Measurements from ENCODE around the gene INTS13.
"Not testable (repeated sequence)": the region's sequence is repeated elsewhere in the genome, so short reads cannot be mapped to it uniquely, and the experiment has no call there.

The INTS13 gene

DNA sequence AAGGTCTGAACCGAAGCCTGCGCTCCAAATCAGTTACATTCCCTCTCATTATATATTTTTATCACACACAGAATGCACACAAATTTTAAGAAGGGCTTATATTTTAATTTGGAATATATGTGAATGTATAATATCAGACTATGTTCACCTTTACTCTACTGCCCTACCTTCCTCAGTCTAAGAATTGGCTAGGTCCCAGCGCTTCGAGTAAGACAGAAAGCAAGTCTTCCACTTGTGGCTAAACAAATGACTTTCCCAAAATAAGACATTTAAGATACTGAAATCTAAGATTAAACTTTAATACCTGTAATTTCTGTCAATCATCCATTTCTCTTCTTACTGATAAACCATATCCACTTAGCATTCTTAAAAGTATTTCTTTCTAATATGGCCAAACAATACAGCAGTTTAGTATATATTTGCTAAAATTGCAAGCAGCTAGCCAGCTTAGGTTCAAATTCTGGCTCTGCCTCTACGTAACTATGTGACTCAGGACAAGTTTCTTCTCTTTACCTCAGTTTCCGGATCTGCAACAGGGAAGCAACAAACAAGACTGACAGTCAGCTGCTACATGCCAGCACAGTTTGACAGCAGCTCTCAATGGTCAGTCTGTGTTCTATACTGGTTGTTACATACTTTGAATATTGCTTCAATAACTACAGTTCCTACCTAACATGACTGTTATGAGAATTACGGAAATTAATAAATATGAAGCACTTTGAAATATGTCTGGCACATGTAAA, 2.0 kb downstream of the INTS13 start:
- no peak for DNase-seq

- no peak for DNase-seq
Observed at GRCh38 chr12:26929590-26929989, 8.2 kb downstream of the INTS13 start.

- DNase-seq = no peak
Observed at GRCh38 chr12:26928661-26929060, 9.1 kb downstream of the INTS13 start.

DNA sequence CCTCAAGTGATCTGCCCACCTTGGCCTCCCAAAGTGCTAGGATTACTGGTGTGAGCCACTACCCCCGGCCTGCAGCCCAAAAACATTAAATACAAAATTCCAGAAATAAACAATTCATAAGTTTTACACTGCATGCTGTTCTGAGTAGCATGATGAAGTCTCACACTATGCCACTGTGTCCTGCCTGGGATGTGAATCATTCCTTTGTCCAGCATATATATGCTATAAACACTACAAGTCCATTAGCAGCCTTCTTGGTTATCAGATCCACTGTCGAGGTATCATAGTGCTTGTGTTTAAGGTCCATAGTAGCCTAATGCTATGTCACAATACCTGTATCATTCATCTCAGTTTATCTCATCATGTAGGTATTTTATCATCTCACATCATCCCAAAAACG, 15.9 kb downstream of the INTS13 start:
- no peak for DNase-seq

DNA sequence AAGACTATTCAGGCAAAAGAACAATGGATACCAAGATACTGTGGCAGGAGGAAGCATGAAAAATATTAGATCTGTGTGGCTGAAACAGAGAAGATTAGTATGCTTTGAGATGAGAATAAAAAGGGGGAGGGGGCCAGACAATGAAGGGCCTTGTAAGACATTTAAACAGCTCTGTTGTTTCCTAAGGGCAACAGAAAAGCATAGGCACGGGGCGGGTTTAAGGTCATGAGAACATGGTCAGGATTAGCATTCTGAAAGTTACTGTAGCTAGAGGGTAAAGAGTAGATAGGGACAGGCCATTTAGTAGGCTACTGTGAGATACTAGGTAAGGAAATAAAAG, 18.6 kb downstream of the INTS13 start:
- no peak for DNase-seq

- DNase-seq = no peak
Observed at GRCh38 chr12:26918321-26919215, 19.2 kb downstream of the INTS13 start.

GRCh38 chr12:26906704-26907103, 31.1 kb downstream of the INTS13 start:
- DNase-seq = peak in 1 of 2 experiments; percentile 37

DNA sequence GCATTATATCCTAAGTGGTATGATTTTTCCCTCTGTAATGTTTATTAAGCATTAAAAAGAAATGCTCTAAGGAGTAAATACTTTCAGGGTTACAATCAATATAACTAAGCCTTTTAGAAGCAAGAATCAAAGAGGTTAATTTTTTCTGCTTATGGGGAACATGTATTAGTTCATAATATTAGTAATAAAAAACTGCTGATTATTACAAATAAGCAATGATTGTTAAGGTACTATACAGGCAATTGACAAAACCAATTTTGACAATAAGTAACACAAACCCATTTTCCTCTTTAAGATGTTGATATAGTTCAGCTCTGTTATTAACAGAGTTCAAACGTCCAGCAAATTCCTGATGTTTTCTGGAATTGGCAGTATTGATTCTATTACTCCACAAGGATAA, 31.8 kb downstream of the INTS13 start:
- no peak for DNase-seq

DNA sequence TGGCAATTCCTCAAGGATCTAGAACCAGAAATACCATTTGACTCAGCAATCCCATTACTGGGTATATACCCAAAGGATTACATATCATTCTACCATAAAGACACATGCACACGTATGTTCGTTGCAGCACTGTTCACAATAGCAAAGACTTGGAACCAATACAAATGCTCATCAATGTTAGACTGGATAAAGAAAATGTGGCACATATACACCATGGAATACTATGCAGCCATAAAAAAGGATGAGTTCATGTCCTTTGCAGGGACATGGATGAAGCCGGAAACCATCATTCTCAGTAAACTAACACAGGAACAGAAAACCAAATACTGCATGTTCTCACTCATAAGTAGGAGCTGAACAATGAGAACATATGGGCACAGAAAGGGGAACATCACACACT, 34.4 kb downstream of the INTS13 start:
- not testable (repeated sequence) for DNase-seq

DNA sequence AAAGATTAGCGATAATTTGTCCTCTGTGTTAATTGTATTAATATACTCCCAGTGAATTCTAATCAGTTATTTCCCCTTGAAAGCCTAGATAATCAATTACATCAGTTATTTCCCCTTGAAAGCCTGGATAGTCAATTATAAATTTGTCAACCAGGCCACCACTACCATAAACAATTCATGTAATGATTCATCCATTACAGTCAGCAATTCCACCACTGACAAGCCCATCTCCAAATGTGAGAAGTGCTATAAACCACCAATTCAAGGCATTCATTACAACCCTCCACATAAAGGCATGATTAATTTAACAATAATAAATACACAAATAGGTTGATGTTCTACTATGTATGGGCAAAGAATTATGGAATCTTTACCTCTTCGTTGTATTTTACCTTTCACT, 40.9 kb downstream of the INTS13 start:
- no peak for DNase-seq

- no peak for DNase-seq
Observed at GRCh38 chr12:26895672-26896071, 42.1 kb downstream of the INTS13 start.

DNA sequence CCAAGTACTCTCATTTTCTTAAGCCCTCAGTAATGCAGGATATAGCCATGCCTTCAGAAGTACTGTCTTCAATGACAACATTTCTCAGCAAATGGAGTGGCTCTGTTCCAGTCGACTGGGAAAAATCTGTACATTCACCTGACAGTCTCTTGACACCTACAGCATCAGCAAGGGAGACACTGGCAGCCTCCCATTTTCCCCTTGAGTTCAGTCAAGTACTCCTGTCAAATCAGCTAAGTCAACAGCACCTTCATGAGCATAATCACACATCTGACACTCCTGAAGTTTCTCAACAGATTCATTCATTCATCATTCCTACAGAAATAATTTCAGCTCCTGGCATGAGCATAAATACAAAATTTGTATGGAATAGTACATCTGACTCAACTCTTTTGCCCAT, 46.1 kb downstream of the INTS13 start:
- no peak for DNase-seq

- DNase-seq = no peak
Observed at GRCh38 chr12:26890784-26891183, 47.0 kb downstream of the INTS13 start.

DNA sequence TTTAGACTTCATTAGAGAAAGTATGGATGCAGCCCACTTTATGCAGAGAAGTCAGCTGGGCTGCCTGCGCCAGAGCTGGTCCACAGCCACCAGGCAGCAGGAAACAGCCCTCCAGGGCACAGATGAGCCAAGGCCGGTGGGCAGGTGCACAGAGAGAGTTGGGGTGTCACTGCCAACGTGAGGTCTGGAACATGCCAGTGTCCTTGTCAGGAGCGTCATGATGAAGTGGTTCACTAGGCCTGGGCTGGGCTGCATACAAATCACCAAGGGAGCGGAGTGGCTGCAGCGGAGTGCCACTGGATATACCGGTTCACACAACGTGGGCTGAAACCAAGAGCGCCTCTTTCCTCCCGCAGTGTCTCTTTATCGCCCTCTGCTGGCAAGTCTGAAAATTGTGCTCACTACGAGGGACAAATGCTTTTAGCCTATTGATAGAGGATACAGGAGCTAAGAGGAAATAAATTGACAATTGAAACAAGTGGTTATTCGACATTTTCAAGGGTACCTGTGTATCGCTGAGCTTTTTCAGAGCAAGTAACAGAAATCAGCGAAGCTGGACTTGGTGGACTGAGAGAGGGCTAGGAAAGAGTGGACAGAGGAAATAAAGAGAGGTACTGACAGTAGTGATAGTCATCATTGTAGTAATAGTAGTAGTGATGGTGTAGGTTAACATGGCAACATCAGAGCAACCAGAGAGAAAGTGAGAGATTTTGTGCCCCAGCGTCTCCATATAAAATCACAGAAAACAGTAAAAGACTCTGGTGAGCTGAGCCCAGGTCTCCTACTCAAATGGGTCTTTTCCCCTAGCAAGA, 52.8 kb downstream of the INTS13 start:
- peak; percentile 79 to 80 for DNase-seq

- DNase-seq = no peak
Observed at GRCh38 chr12:26880625-26881024, 57.2 kb downstream of the INTS13 start.

- DNase-seq = peak; percentile 64 to 88
Observed at GRCh38 chr12:26878661-26879119, 59.1 kb downstream of the INTS13 start.

DNA sequence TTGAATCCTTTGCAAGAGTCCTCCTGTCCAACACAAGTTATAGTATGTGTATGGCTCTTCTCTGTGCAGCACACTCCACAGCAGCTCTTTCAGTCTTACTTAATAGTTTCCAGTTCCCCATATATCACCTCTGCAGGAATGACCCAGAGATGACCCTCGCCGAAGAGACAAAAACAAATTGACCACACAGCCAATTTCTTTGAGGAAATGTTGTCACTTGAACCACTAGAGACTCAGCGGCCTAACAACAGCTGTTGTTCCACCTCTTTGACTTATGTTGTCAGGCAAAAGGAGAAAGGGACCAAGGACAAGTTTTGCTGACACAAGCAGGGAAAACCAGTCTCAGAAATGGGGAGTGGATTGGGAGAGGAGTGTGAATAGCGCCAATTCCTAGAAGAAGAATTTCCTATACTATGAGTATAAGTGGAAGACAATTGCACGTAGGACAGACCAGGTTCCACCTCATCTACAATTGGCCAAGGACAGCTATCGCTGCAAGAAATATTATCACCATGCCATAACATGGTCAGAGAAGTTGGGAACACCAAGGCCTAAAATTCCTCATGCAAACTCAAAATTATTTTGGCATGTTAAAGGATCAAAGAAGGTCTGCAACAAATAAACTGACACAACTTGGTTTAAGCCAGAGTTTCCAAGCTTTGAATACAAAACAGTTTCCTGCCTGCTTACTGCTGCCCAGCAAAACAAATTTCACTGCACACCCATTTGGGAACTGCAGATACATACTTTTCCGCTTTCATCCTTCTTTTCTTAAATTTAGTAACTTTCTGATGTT, 63.1 kb downstream of the INTS13 start:
- DNase-seq = no peak

DNA sequence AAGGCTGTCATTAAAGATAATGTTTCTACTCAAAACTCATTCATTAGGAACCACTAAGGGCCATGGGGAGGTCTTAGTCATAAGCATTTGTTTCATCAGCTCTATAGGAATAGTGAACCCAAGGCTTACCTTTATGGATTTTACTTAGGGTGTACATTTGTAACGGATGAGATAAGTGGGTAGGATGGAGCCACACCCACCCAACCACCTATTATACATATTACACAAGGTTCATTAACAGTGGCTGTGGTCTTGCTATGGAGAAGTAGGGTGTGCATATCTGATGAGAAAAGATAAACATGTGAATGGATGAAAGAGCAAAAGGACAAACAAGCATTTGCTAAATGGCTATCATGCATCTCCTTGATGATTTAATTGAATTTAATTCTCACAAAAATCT, 65.2 kb downstream of the INTS13 start:
- peak in 1 of 2 experiments; percentile 34 for DNase-seq

GRCh38 chr12:26871985-26872384, 65.8 kb downstream of the INTS13 start:
- no peak for DNase-seq

- peak in 1 of 2 experiments; percentile 19 for DNase-seq
Observed at GRCh38 chr12:26870491-26871419, 67.0 kb downstream of the INTS13 start.

GRCh38 chr12:26869908-26870459, 67.8 kb downstream of the INTS13 start:
- no peak for DNase-seq

Measured in NCI-H2081 (cell line).